ENCODE data around the gene SOAT2.
A peak's percentile ranks its signal among the peaks of the same experiment; 100 is the strongest.

SOAT2 gene

GRCh38 chr12:53064613-53065436 lies 38.5 kb upstream of the SOAT2 start:
- no peak for DNase-seq (ENCODE audit: low read depth in 2 of 2, low spot score in 1 of 2)

GRCh38 chr12:53065470-53065869 lies 37.8 kb upstream of the SOAT2 start:
- DNase-seq (ENCODE audit: low read depth in 2 of 2, low spot score in 1 of 2), result no peak

- peak; percentile 29 to 40 for DNase-seq (ENCODE audit: low read depth in 2 of 2, low spot score in 1 of 2)
These were observed 37.0 kb upstream of the SOAT2 start for GRCh38 chr12:53065975-53066931.

- DNase-seq (ENCODE audit: low read depth in 2 of 2, low spot score in 1 of 2), result no peak
These were observed 36.0 kb upstream of the SOAT2 start for GRCh38 chr12:53067074-53067992.

GRCh38 chr12:53067993-53068770 lies 35.1 kb upstream of the SOAT2 start:
- DNase-seq (ENCODE audit: low read depth in 2 of 2, low spot score in 1 of 2), result no peak

GRCh38 chr12:53068811-53069585 lies 34.3 kb upstream of the SOAT2 start:
- no peak for DNase-seq (ENCODE audit: low read depth in 2 of 2, low spot score in 1 of 2)

GRCh38 chr12:53069621-53070410 lies 33.5 kb upstream of the SOAT2 start:
- no peak for DNase-seq (ENCODE audit: low read depth in 2 of 2, low spot score in 1 of 2)

GRCh38 chr12:53070877-53071492 lies 32.3 kb upstream of the SOAT2 start:
- DNase-seq (ENCODE audit: low read depth in 2 of 2, low spot score in 1 of 2), result no peak

- no peak for DNase-seq (ENCODE audit: low read depth in 2 of 2, low spot score in 1 of 2)
These were observed 31.4 kb upstream of the SOAT2 start for GRCh38 chr12:53071591-53072551.

GRCh38 chr12:53073881-53074280 lies 29.4 kb upstream of the SOAT2 start:
- DNase-seq (ENCODE audit: low read depth in 2 of 2, low spot score in 1 of 2), result no peak

GRCh38 chr12:53074283-53074998 lies 28.8 kb upstream of the SOAT2 start:
- DNase-seq (ENCODE audit: low read depth in 2 of 2, low spot score in 1 of 2), result no peak

GRCh38 chr12:53074999-53075370 lies 28.3 kb upstream of the SOAT2 start:
- DNase-seq (ENCODE audit: low read depth in 2 of 2, low spot score in 1 of 2), result no peak

- DNase-seq (ENCODE audit: low read depth in 2 of 2, low spot score in 1 of 2), result no peak
These were observed 26.8 kb upstream of the SOAT2 start for GRCh38 chr12:53076461-53076860.

- no peak for DNase-seq (ENCODE audit: low read depth in 2 of 2, low spot score in 1 of 2)
These were observed 26.3 kb upstream of the SOAT2 start for GRCh38 chr12:53077030-53077429.

- no peak for DNase-seq (ENCODE audit: low read depth in 2 of 2, low spot score in 1 of 2)
These were observed 24.7 kb upstream of the SOAT2 start for GRCh38 chr12:53078425-53079225.
